NCI-H524 (cell line): ENCODE measurements around the gene SMCO1.
"Not testable (repeated sequence)": the region's sequence is repeated elsewhere in the genome, so short reads cannot be mapped to it uniquely, and the experiment has no call there.

Source experiments
- DNase-seq, 2 experiments: peaks; one replicate each; lab custom pipeline; 2025; lab: John Stamatoyannopoulos, UW

Gene SMCO1

GRCh38 chr3:196492080-196492479 lies 23.1 kb downstream of the SMCO1 start:
- no peak for DNase-seq

- DNase-seq, result no peak
These were observed 25.4 kb downstream of the SMCO1 start for GRCh38 chr3:196489747-196490146.

- DNase-seq, result no peak
These were observed 28.9 kb downstream of the SMCO1 start for GRCh38 chr3:196486263-196486662.

GRCh38 chr3:196477678-196478077 lies 37.5 kb downstream of the SMCO1 start:
- DNase-seq, result no peak

GRCh38 chr3:196472286-196472685 lies 42.9 kb downstream of the SMCO1 start:
- no peak for DNase-seq

GRCh38 chr3:196471551-196471950 lies 43.6 kb downstream of the SMCO1 start:
- DNase-seq, result no peak

- not testable (repeated sequence) for DNase-seq
These were observed 45.0 kb downstream of the SMCO1 start for GRCh38 chr3:196470182-196470581.

- peak; percentile 62 to 84 for DNase-seq
These were observed 51.3 kb downstream of the SMCO1 start for GRCh38 chr3:196463804-196464203.

GRCh38 chr3:196463478-196463756 lies 51.7 kb downstream of the SMCO1 start:
- DNase-seq, result no peak

GRCh38 chr3:196462680-196463477 lies 52.3 kb downstream of the SMCO1 start:
- DNase-seq, result not testable (repeated sequence)

GRCh38 chr3:196458063-196458462 lies 57.1 kb downstream of the SMCO1 start:
- DNase-seq, result no peak

- DNase-seq, result not testable (repeated sequence)
These were observed 57.7 kb downstream of the SMCO1 start for GRCh38 chr3:196457470-196457869.
